Astrocyte (in vitro differentiated cells and primary cell): ENCODE results near the gene HDAC2. TPM values are rescaled to one million over a fixed set of nuclear protein-coding genes. Genes with fewer than 3 reads are reported as not detected.
A peak's percentile ranks its signal among the peaks of the same experiment; 100 is the strongest.

Experiments
- DNase-seq: peaks from one replicate; pipeline ENCODE4 v3.0.0-alpha.2; 2010; ENCODE audit warnings: low read depth
- FAIRE-seq: peaks from 2 replicates; lab custom pipeline; 2011; peaks lifted over from hg19 to GRCh38; lab: Jason Lieb, UNC
- H2AFZ ChIP-seq: 2 replicates; pipeline ENCODE4 v1.6.0; 2012; ENCODE audit warnings: low read depth, low read length, inconsistent platforms
- H3K27ac ChIP-seq: 2 replicates; pipeline ENCODE4 v1.5.1; 2011; ENCODE audit warnings: low read depth, low read length, inconsistent platforms
- H3K27me3 ChIP-seq: 2 replicates; pipeline ENCODE4 v1.6.0; 2011; ENCODE audit warnings: low read length, inconsistent platforms; ENCODE audit not compliant: insufficient read depth
- H3K36me3 ChIP-seq: 2 replicates; pipeline ENCODE4 v1.5.1; 2011; ENCODE audit warnings: low read length, inconsistent platforms; ENCODE audit not compliant: insufficient read depth
- H3K4me1 ChIP-seq: 2 replicates; pipeline ENCODE4 v1.5.1; 2011; ENCODE audit warnings: low read length, inconsistent platforms; ENCODE audit not compliant: insufficient read depth
- H3K4me2 ChIP-seq: 2 replicates; pipeline ENCODE4 v1.6.0; 2012; ENCODE audit warnings: low read length, inconsistent platforms
- H3K4me3 ChIP-seq: 2 replicates; pipeline ENCODE4 v1.5.1; 2011; ENCODE audit warnings: low read depth, mild to moderate bottlenecking, low read length, inconsistent platforms; ENCODE audit not compliant: insufficient read depth
- H3K79me2 ChIP-seq: 2 replicates; pipeline ENCODE4 v1.6.0; 2012; ENCODE audit warnings: mild to moderate bottlenecking, low read length, inconsistent platforms; ENCODE audit not compliant: insufficient read depth
- H3K9ac ChIP-seq: 2 replicates; pipeline ENCODE4 v1.6.0; 2012; ENCODE audit warnings: mild to moderate bottlenecking, low read length, inconsistent platforms
- H3K9me3 ChIP-seq: 2 replicates; pipeline ENCODE4 v1.5.1; 2012; ENCODE audit warnings: low read depth, mild to moderate bottlenecking, low read length, inconsistent platforms; ENCODE audit not compliant: insufficient read depth
- H4K20me1 ChIP-seq: 2 replicates; pipeline ENCODE4 v1.6.0; 2012; ENCODE audit warnings: low read length, inconsistent platforms; ENCODE audit not compliant: insufficient read depth
- H3K27ac Mint-ChIP-seq: one replicate; pipeline ENCODE4 v1.8.0; 2021; ENCODE audit warnings: mild to moderate bottlenecking, mixed read lengths; ENCODE audit not compliant: unreplicated experiment
- H3K27me3 Mint-ChIP-seq: one replicate; pipeline ENCODE4 v1.8.0; 2021; ENCODE audit warnings: low read depth, mixed read lengths; ENCODE audit not compliant: unreplicated experiment
- H3K36me3 Mint-ChIP-seq: one replicate; pipeline ENCODE4 v1.8.0; 2021; ENCODE audit warnings: low read depth, mixed read lengths; ENCODE audit not compliant: unreplicated experiment
- H3K4me1 Mint-ChIP-seq: one replicate; pipeline ENCODE4 v1.8.0; 2021; ENCODE audit warnings: low read depth, mixed read lengths; ENCODE audit not compliant: unreplicated experiment
- H3K4me3 Mint-ChIP-seq: one replicate; pipeline ENCODE4 v1.8.0; 2021; ENCODE audit warnings: mild to moderate bottlenecking, moderate library complexity, mixed read lengths; ENCODE audit not compliant: unreplicated experiment
- H3K9me3 Mint-ChIP-seq: one replicate; pipeline ENCODE4 v1.8.0; 2021; ENCODE audit warnings: mild to moderate bottlenecking, mixed read lengths; ENCODE audit not compliant: unreplicated experiment
- EZH2 ChIP-seq: IDR thresholded peaks from 2 replicates; pipeline ENCODE4 v1.6.1; 2012; ENCODE audit warnings: mild to moderate bottlenecking, low read length, inconsistent platforms; ENCODE audit not compliant: insufficient read depth
- total RNA-seq: library from RNA; stranded (reverse); gene quantifications from 2 replicates; pipeline ENCODE4 v1.2.1, GENCODE V29; 2021
- TF ChIP-seq, protein P1 (sequence below): IDR thresholded peaks from 2 replicates; pipeline ENCODE4 v1.5.1; 2011; ENCODE audit warnings: low read depth, mild to moderate bottlenecking, inconsistent platforms, low read length, moderate library complexity; ENCODE audit not compliant: insufficient read depth

The HDAC2 gene
- total RNA-seq, 1 donor from 2014 or later: 179 TPM

DNA sequence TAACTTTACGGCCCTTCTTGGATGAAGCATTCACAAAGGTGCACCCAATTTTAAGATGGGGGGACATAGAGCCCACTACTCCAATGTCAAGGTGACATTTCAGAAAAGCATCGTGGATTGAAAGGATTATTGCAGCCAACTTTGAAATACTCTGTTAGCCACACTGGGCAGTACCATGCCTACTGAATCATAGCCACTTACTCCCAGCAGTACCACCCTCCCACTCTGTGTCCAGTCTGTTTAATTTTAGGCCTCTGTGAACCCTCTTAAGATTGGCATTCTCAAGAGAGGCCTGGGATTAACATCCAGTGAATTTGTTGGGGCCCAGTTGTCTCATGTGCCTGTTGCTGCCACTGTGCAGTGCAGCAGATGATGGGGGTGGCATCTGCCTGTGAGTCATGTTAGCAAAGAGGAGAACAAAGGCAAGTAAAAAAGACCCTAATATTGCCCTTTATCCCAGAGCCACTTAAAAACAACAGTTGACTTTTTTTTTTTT, 11.2 kb upstream of the HDAC2 start:
- H2AFZ ChIP-seq: no peak overlapping the region
- no peak overlapping the region for H3K9ac ChIP-seq
- no peak overlapping the region for H3K4me3 Mint-ChIP-seq
- H3K4me1 ChIP-seq: peaks cover 4% of the 10 kb centered on the region
- no peaks in the 10 kb centered on the region for H3K79me2 ChIP-seq
- H3K27me3 ChIP-seq: no peaks in the 10 kb centered on the region
- DNase-seq: no peak
- H3K4me2 ChIP-seq: no peak overlapping the region
- H3K36me3 Mint-ChIP-seq: no peaks in the 10 kb centered on the region
- H3K4me1 Mint-ChIP-seq: no peaks in the 10 kb centered on the region
- H3K27ac Mint-ChIP-seq: no peak overlapping the region
- no peaks in the 10 kb centered on the region for H3K36me3 ChIP-seq
- H3K9me3 Mint-ChIP-seq: no peaks in the 10 kb centered on the region
- H3K9me3 ChIP-seq: no peaks in the 10 kb centered on the region
- no peak overlapping the region for H3K27ac ChIP-seq
- TF ChIP-seq, protein P1, sequence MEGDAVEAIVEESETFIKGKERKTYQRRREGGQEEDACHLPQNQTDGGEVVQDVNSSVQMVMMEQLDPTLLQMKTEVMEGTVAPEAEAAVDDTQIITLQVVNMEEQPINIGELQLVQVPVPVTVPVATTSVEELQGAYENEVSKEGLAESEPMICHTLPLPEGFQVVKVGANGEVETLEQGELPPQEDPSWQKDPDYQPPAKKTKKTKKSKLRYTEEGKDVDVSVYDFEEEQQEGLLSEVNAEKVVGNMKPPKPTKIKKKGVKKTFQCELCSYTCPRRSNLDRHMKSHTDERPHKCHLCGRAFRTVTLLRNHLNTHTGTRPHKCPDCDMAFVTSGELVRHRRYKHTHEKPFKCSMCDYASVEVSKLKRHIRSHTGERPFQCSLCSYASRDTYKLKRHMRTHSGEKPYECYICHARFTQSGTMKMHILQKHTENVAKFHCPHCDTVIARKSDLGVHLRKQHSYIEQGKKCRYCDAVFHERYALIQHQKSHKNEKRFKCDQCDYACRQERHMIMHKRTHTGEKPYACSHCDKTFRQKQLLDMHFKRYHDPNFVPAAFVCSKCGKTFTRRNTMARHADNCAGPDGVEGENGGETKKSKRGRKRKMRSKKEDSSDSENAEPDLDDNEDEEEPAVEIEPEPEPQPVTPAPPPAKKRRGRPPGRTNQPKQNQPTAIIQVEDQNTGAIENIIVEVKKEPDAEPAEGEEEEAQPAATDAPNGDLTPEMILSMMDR: no peak
- TF ChIP-seq EZH2: no peak
- H4K20me1 ChIP-seq: no peaks in the 10 kb centered on the region
- no peak overlapping the region for H3K4me3 ChIP-seq
- H3K27me3 Mint-ChIP-seq: no peaks in the 10 kb centered on the region
- no peak for FAIRE-seq

DNA sequence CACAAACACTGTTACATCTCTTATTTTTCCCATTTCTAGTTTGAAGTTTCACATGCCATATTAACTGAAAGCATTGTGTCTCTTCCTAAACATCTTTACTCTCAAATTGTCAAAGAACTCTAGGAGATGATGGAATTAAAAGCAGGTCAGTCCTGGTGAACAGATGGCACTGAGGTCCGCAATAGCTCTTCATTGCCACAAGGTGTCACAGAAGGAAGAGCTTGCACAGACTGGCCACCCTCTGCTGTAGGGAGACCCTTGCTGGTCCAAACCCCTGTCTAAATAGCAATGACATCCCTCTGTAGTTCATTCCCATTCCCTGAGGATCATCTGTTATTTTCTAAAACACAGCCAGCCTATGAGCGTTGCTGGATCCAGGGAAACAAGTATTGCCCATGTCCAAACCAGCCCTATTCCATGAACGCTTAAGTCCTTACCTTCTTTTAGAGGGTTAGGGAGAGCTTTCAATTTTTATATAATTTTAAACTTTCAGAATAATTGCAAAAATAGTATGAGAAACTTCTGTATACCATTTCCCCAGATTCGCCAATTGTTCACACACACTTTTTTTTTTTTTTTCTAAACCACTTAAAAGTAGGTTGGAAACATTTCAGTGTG, 10.1 kb upstream of the HDAC2 start:
- no peaks in the 10 kb centered on the region for H3K4me1 Mint-ChIP-seq
- Histone ChIP-seq H3K4me1 (peaks cover 4% of the 10 kb centered on the region), H3K27ac (no peak overlapping the region), H3K4me2 (no peak overlapping the region), H3K9ac (no peak overlapping the region), H3K27me3 (no peaks in the 10 kb centered on the region), H4K20me1 (no peaks in the 10 kb centered on the region), H3K36me3 (no peaks in the 10 kb centered on the region), H3K9me3 (no peaks in the 10 kb centered on the region), H3K4me3 (no peak overlapping the region), H3K79me2 (no peaks in the 10 kb centered on the region), H2AFZ (no peak overlapping the region)
- no peaks in the 10 kb centered on the region for H3K27me3 Mint-ChIP-seq
- no peak for TF ChIP-seq EZH2
- TF ChIP-seq, protein P1: peak; percentile 65
- no peaks in the 10 kb centered on the region for H3K36me3 Mint-ChIP-seq
- H3K9me3 Mint-ChIP-seq: no peaks in the 10 kb centered on the region
- no peak overlapping the region for H3K4me3 Mint-ChIP-seq
- H3K27ac Mint-ChIP-seq: no peak overlapping the region
- FAIRE-seq (no peak), DNase-seq (peak; percentile 25)

DNA sequence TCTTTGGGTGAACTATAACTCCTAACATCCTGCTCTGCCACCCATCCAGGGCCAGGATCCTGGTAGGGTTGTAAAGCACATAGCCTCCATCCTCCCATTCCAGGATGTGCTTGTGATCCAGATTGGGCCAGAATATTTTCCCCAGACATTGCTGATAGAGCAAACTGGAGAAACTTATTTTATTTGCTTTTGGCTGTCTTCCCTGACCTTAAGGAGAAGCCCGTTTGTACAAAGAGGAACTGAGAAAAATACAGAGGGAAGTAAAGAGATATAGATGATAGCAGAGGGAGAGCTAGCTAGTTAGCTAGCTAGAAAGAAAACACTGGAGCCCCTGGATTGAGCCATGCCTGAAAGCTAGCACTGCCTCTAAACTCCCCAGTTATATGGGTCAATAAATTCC, 9.0 kb upstream of the HDAC2 start:
- Mint-ChIP-seq H3K27me3 (no peaks in the 10 kb centered on the region), H3K36me3 (no peaks in the 10 kb centered on the region), H3K9me3 (no peaks in the 10 kb centered on the region), H3K27ac (no peak overlapping the region), H3K4me3 (no peak overlapping the region), H3K4me1 (no peaks in the 10 kb centered on the region)
- Histone ChIP-seq H3K36me3 (no peaks in the 10 kb centered on the region), H3K4me1 (peaks cover 4% of the 10 kb centered on the region), H3K27ac (no peak overlapping the region), H3K27me3 (no peaks in the 10 kb centered on the region), H2AFZ (no peak overlapping the region), H3K9me3 (no peaks in the 10 kb centered on the region), H3K9ac (no peak overlapping the region), H4K20me1 (no peaks in the 10 kb centered on the region), H3K79me2 (no peaks in the 10 kb centered on the region), H3K4me2 (no peak overlapping the region), H3K4me3 (no peak overlapping the region)
- no peak for DNase-seq
- TF ChIP-seq, protein P1: no peak
- FAIRE-seq: no peak
